Measurements from ENCODE around the gene GNAQ.

GRCh38 chr9:77885104-77885672 is 146.4 kb downstream of the GNAQ start:
- TF ChIP-seq CTCF (conservative IDR thresholded peaks at IDR 0.05 in 1 of 2, IDR thresholded peaks at IDR 0.05 in 1 of 2; ENCODE audit: low read depth in 1 of 2, low read length in 2 of 2): no peak
- no peak for TF ChIP-seq EZH2 (IDR thresholded peaks at IDR 0.05; ENCODE audit: low read length, missing control alignments)

Data from fibroblast of lung (primary cell).